Motor neuron (in vitro differentiated cells): ENCODE results near the gene SLC6A6. TPM values are rescaled to one million over a fixed set of nuclear protein-coding genes. Genes with fewer than 3 reads are reported as not detected.

ENCODE experiments used
- ATAC-seq, 8 experiments: fragments of 200-7000 bp; cut with Tn5 transposase; replicated peaks in 6 of 8; 2 replicates each; pipeline ENCODE4 v1.8.0; 2021; ENCODE audit warnings: mild to moderate bottlenecking in 8 of 8, moderate library complexity in 8 of 8
- H3K27ac ChIP-seq, 2 donors: fragments of 250-450 bp; sonication (Bioruptor Pico); 2 replicates each; pipeline ENCODE4 v1.9.0; 2021; ENCODE audit warnings: antibody characterized with exemption in 2 of 2, mild to moderate bottlenecking in 2 of 2, moderate library complexity in 1 of 2
- H3K4me1 ChIP-seq, 2 donors: fragments of 250-450 bp; sonication (Bioruptor Pico); replicated peaks in 1 of 2; 2 replicates each; pipeline ENCODE4 v1.6.1; 2021; ENCODE audit warnings: antibody characterized with exemption in 2 of 2, mild to moderate bottlenecking in 2 of 2, moderate library complexity in 1 of 2
- H3K4me3 ChIP-seq, 5 donors: fragments of 250-450 bp; sonication (Bioruptor Pico); 2 replicates each; pipeline ENCODE4 v1.9.0; 2021; ENCODE audit warnings: antibody characterized with exemption in 5 of 5, mild to moderate bottlenecking in 5 of 5, moderate library complexity in 4 of 5
- WGBS, 10 experiments: fragments of 450-650 bp; shearing (Covaris generic); methylation state at CpG; one replicate each; pipeline ENCODE4 v1.0.0; 2022; 5-methylcytosine and 5-hydroxymethylcytosine counted together
- in situ Hi-C, 9 experiments: fragments of 400-800 bp; cut with MboI; loops; one replicate each; pipeline ENCODE4 v1.15.0; 2021; ENCODE audit warnings: low sequenced_read_pairs in 9 of 9, low pct_unique_long_range_greater_than_20kb in 2 of 9; ENCODE audit not compliant: unreplicated experiment in 9 of 9
- total RNA-seq, 8 experiments: library from RNA; unstranded; fragments of 300-600 nt; gene quantifications; 2 replicates each; pipeline versions ENCODE4 v1.2.3 to v1.2.4, GENCODE V29; 2022

The SLC6A6 gene
- total RNA-seq, 8 experiments from 2014 or later: 5.6 to 53.5 (median 8.3) TPM

GRCh38 chr3:14487821-14488220, 85.4 kb downstream of the SLC6A6 start:
- no peaks in the 10 kb centered on the region for H3K4me1 ChIP-seq
- H3K27ac ChIP-seq: no peak overlapping the region
- ATAC-seq: no peak
- no peak overlapping the region for H3K4me3 ChIP-seq
- in situ Hi-C loops: loop anchor here in 1 of 9 experiments (25.0 kb wide), 1 partner anchor 424 kb away; no protein-coding TSS in a partner anchor
- 100% methylated on average over 2 of the region's 7 CpGs; no CpG with 5 or more reads in 8 of the 10 experiments for WGBS, 10 experiments

GRCh38 chr3:14488286-14489041, 86.1 kb downstream of the SLC6A6 start:
- WGBS, 10 experiments: 0 to 100% (median 81%) methylated on average over 2 to 4 of the region's 7 CpGs; no CpG with 5 or more reads in 4 of the 10 experiments
- peak in 4 of 8 experiments; percentile 6 to 45 (median 28) for ATAC-seq
- Histone ChIP-seq H3K4me1 (no peaks in the 10 kb centered on the region), H3K4me3 (no peak overlapping the region), H3K27ac (no peak overlapping the region)
- in situ Hi-C loops: loop anchor here in 1 of 9 experiments (25.0 kb wide), 1 partner anchor 424 kb away; no protein-coding TSS in a partner anchor

GRCh38 chr3:14489641-14490040, 87.2 kb downstream of the SLC6A6 start:
- H3K27ac ChIP-seq: no peak overlapping the region
- H3K4me1 ChIP-seq: no peaks in the 10 kb centered on the region
- ATAC-seq: no peak
- in situ Hi-C loops: loop anchor here in 1 of 9 experiments (25.0 kb wide), 1 partner anchor 423 kb away; no protein-coding TSS in a partner anchor
- 90 to 100% (median 92%) methylated on average over 1 to 5 of the region's 7 CpGs; no CpG with 5 or more reads in 5 of the 10 experiments for WGBS, 10 experiments
- no peak overlapping the region for H3K4me3 ChIP-seq

- no peak for ATAC-seq
- in situ Hi-C loops: loop anchor here in 1 of 9 experiments (25.0 kb wide), 1 partner anchor 422 kb away; no protein-coding TSS in a partner anchor
- Histone ChIP-seq H3K27ac (no peak overlapping the region), H3K4me3 (no peak overlapping the region), H3K4me1 (no peaks in the 10 kb centered on the region)
- 20 to 100% (median 92%) methylated on average over 1 to 4 of the region's 4 CpGs; no CpG with 5 or more reads in 4 of the 10 experiments for WGBS, 10 experiments
Observed at GRCh38 chr3:14490255-14490654, 87.8 kb downstream of the SLC6A6 start.

GRCh38 chr3:14490831-14491230, 88.4 kb downstream of the SLC6A6 start:
- Histone ChIP-seq H3K4me1 (no peaks in the 10 kb centered on the region), H3K27ac (no peak overlapping the region), H3K4me3 (no peak overlapping the region)
- no peak for ATAC-seq
- in situ Hi-C loops: loop anchor here in 1 of 9 experiments (25.0 kb wide), 1 partner anchor 421 kb away; no protein-coding TSS in a partner anchor
- WGBS, 10 experiments: 80 to 100% (median 94%) methylated on average over 1 to 2 of the region's 2 CpGs; no CpG with 5 or more reads in 3 of the 10 experiments

- WGBS, 10 experiments: 50 to 100% (median 84%) methylated on average over 1 to 8 of the region's 17 CpGs; no CpG with 5 or more reads in 3 of the 10 experiments
- Histone ChIP-seq H3K4me3 (no peak overlapping the region), H3K4me1 (no peaks in the 10 kb centered on the region), H3K27ac (no peak overlapping the region)
- no peak for ATAC-seq
- in situ Hi-C loops: loop anchor here in 1 of 9 experiments (25.0 kb wide), 1 partner anchor 421 kb away; no protein-coding TSS in a partner anchor
Observed at GRCh38 chr3:14491396-14492190, 89.2 kb downstream of the SLC6A6 start.

- in situ Hi-C loops: loop anchor here in 1 of 9 experiments (25.0 kb wide), 1 partner anchor 419 kb away; no protein-coding TSS in a partner anchor
- 20 to 100% (median 92%) methylated on average over 1 to 8 of the region's 31 CpGs; no CpG with 5 or more reads in 3 of the 10 experiments for WGBS, 10 experiments
- ATAC-seq: no peak
Observed at GRCh38 chr3:14492948-14493881, 90.8 kb downstream of the SLC6A6 start.

GRCh38 chr3:14494279-14494972, 92.0 kb downstream of the SLC6A6 start:
- Histone ChIP-seq H3K27ac (no peak overlapping the region), H3K4me1 (no peaks in the 10 kb centered on the region), H3K4me3 (no peak overlapping the region)
- 82 to 100% (median 91%) methylated on average over 1 to 6 of the region's 17 CpGs; no CpG with 5 or more reads in 2 of the 10 experiments for WGBS, 10 experiments
- in situ Hi-C loops: loop anchor here in 1 of 9 experiments (25.0 kb wide), 1 partner anchor 418 kb away; no protein-coding TSS in a partner anchor
- no peak for ATAC-seq

More at GRCh38 chr3:14492948-14493881, 90.8 kb downstream of the SLC6A6 start:
- no peaks in the 10 kb centered on the region for H3K4me1 ChIP-seq
- no peak overlapping the region for H3K27ac ChIP-seq
- no peak overlapping the region for H3K4me3 ChIP-seq

- H3K4me1 ChIP-seq: no peaks in the 10 kb centered on the region
- in situ Hi-C loops: loop anchor here in 1 of 9 experiments (25.0 kb wide), 1 partner anchor 417 kb away; no protein-coding TSS in a partner anchor
- WGBS, 10 experiments: no CpG with 5 or more reads among the region's 5 CpGs
Observed at GRCh38 chr3:14494973-14495300, 92.5 kb downstream of the SLC6A6 start.

GRCh38 chr3:14496351-14496750, 93.9 kb downstream of the SLC6A6 start:
- Histone ChIP-seq H3K27ac (no peak overlapping the region), H3K4me3 (no peak overlapping the region), H3K4me1 (no peaks in the 10 kb centered on the region)
- 61 to 100% (median 90%) methylated on average over 1 to 6 of the region's 9 CpGs; no CpG with 5 or more reads in 4 of the 10 experiments for WGBS, 10 experiments
- in situ Hi-C loops: loop anchor here in 1 of 9 experiments (25.0 kb wide), 1 partner anchor 416 kb away; no protein-coding TSS in a partner anchor
- ATAC-seq: no peak

More at GRCh38 chr3:14494973-14495300, 92.5 kb downstream of the SLC6A6 start:
- no peak for ATAC-seq
- Histone ChIP-seq H3K4me3 (no peak overlapping the region), H3K27ac (no peak overlapping the region)

GRCh38 chr3:14497321-14497720, 94.9 kb downstream of the SLC6A6 start:
- H3K4me3 ChIP-seq: no peak overlapping the region
- no peak overlapping the region for H3K27ac ChIP-seq
- no peak for ATAC-seq
- no peaks in the 10 kb centered on the region for H3K4me1 ChIP-seq
- WGBS, 10 experiments: 37 to 100% (median 54%) methylated on average over 1 to 7 of the region's 10 CpGs; no CpG with 5 or more reads in 4 of the 10 experiments
- in situ Hi-C loops: loop anchor here in 1 of 9 experiments (25.0 kb wide), 1 partner anchor 415 kb away; no protein-coding TSS in a partner anchor
